ENCODE measurements around the gene TRAF4. TPM values are rescaled to one million over a fixed set of nuclear protein-coding genes. Genes with fewer than 3 reads are reported as not detected.

TRAF4 gene
- total RNA-seq, 6 donors from 2014 or later = 34.8 to 84.9 (median 64.1) TPM

- DNase-seq = no peak
- no peaks in the 10 kb centered on the region for H3K36me3 ChIP-seq
- H3K4me1 ChIP-seq = peaks cover 24 to 53% (median 40%) of the 10 kb centered on the region in 4 donors
- TF ChIP-seq, protein P1, sequence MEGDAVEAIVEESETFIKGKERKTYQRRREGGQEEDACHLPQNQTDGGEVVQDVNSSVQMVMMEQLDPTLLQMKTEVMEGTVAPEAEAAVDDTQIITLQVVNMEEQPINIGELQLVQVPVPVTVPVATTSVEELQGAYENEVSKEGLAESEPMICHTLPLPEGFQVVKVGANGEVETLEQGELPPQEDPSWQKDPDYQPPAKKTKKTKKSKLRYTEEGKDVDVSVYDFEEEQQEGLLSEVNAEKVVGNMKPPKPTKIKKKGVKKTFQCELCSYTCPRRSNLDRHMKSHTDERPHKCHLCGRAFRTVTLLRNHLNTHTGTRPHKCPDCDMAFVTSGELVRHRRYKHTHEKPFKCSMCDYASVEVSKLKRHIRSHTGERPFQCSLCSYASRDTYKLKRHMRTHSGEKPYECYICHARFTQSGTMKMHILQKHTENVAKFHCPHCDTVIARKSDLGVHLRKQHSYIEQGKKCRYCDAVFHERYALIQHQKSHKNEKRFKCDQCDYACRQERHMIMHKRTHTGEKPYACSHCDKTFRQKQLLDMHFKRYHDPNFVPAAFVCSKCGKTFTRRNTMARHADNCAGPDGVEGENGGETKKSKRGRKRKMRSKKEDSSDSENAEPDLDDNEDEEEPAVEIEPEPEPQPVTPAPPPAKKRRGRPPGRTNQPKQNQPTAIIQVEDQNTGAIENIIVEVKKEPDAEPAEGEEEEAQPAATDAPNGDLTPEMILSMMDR (IDR thresholded peaks at IDR 0.05) = no peak
- TF ChIP-seq POLR2AphosphoS5 (IDR thresholded peaks at IDR 0.05) (no peak), EP300 (IDR thresholded peaks at IDR 0.05) (no peak), POLR2A (IDR thresholded peaks at IDR 0.05) (no peak)
- H3K27me3 ChIP-seq = no peaks in the 10 kb centered on the region
- H3K4me3 ChIP-seq = no peak overlapping the region
- peak overlapping the region in 3 of 4 donors; percentile 3 to 97 (median 95) for H3K27ac ChIP-seq
- no peaks in the 10 kb centered on the region for H3K9me3 ChIP-seq
- WGBS, 2 donors = 70 to 74% methylated on average over 19 of the region's 19 CpGs
- no peak for ATAC-seq (ENCODE audit: low FRiP score in 2 of 2)
Measured at GRCh38 chr17:28741358-28742349, 2.2 kb upstream of the TRAF4 start.

DNA sequence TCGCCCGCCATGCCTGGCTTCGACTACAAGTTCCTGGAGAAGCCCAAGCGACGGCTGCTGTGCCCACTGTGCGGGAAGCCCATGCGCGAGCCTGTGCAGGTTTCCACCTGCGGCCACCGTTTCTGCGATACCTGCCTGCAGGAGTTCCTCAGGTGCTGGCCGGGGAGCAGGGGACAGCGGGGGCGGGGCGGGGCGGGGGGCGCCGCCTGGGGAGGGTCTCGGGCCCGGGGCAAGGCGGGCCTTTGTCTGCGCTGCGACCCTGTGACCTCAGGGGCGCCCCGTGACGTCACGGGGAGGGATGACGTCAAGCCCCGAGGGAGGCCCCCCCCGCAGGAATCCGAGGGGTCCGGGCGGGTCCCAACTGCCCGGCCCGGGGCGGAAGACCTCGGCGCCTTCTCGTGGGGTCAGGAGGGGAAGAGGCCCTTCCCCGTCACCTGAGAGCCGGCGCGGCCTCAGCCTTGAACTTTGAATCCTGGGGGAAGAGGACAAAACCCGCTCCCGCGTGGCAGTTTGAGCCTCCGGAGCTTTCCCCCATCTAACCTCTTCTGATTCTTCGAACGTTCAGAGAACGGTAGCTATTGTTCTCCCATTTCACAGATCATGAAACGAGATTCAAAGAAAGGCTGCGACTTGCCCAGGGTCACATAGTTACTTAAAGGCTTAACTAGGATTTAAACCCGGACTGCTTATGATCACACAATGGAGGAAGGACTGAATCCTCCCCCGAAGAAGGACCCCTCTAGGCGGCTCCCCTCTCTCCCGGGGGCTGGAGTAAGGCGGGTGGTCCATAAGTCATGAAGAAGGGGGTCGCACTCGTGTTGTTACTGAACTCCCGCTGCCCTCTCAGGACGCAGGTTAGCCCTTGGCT lies 527 bp downstream of the TRAF4 start:
- Histone ChIP-seq H3K27me3 (no peaks in the 10 kb centered on the region), H3K4me3 (peak overlapping the region; percentile 58 to 91 (median 88)), H3K36me3 (peaks cover 0 to 22% (median 19%) of the 10 kb centered on the region in 4 donors), H3K4me1 (peaks cover 47 to 80% (median 65%) of the 10 kb centered on the region in 4 donors), H3K9me3 (no peaks in the 10 kb centered on the region), H3K27ac (peak overlapping the region; percentile 92 to 98 (median 96))
- peak in 1 of 2 donors; percentile 56 for ATAC-seq (ENCODE audit: low FRiP score in 2 of 2)
- WGBS, 2 donors = 0 to 2% methylated on average over 10 to 32 of the region's 61 CpGs
- TF ChIP-seq EP300 (IDR thresholded peaks at IDR 0.05) (peak in 1 of 4 donors; percentile 32), POLR2AphosphoS5 (IDR thresholded peaks at IDR 0.05) (no peak), POLR2A (IDR thresholded peaks at IDR 0.05) (peak in 1 of 4 donors; percentile 16)
- TF ChIP-seq, protein P1 (IDR thresholded peaks at IDR 0.05) = no peak
- peak; percentile 66 to 94 for DNase-seq

DNA sequence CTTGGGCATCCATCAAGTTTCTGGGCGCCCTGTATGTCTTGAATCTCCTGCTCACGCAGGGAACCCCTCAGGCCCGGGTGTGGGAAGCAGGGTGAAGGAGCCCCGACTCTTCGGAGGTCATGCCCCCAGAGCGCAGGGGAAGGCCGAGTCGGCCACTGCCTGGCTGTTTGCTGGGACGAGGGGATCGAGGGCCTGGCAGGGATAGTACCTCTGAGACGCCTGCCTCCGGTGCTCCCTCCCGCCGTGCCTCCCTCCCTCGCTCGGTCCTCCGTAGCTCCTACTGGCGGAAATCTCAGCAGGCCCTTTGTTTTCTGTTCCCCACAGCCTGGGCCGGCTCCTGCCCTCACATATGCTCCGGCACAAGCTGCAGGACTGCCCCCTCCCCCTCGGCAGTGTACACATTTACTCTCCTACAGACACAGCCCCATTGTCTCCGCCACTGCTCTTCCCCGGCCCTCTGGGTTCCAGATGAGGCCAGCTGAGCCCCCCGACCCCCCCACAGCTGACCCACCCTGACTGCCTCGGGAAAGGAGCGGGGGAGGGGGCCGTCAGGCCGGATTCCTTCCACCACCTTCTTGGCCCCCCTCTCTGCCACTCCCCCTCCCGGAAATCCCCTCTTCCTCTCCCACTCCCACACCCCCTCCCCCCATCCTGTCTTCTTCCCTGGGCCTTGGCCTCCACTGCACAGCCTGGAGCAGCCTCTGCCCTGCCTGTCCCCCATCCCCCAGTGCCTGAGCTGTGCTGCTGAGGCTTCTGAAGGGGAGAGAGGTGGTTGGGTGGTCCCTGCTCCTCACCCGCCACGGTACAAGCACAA lies 1.4 kb downstream of the TRAF4 start:
- peaks cover 54 to 89% (median 72%) of the 10 kb centered on the region in 4 donors for H3K4me1 ChIP-seq

DNA sequence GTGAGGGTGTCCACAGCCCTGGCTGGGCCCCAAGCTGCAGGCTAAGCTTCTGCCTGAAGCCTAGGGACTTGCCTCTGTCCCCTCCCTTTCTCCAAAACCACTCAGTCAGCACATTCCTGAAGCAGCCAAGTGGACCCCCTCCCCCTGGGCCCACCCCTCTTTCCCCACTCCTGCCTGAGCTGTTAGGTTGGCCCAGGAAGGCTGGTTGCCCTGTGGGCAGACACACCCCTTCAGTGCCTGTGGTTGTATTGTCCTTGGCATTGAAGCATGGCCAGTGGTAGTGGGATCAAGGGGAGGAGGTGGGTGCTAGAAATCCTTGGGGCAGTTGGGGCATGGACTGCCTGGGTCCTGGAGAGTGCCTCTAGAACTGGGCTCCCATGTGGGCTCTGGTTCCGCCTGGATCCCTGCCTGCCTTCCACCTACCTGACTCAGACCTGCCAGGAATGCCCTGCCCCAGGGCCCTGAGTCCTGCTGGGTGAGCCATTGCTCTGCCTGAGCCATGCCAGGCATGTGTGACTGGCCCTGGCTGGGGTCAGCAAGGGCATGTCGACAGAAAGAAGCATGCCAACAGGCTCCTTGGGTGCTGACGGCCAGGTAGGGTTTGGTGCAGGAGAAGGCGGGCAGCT lies 2.1 kb downstream of the TRAF4 start:
- WGBS, 2 donors = 47% methylated on average over 4 of the region's 4 CpGs; no CpG with 5 or more reads in 1 of the 2 donors
- ATAC-seq (ENCODE audit: low FRiP score in 2 of 2) = peak in 1 of 2 donors; percentile 1

More for the DNA sequence above, 1.4 kb downstream of the TRAF4 start:
- TF ChIP-seq POLR2A (IDR thresholded peaks at IDR 0.05) = no peak
- peak in 1 of 2 donors; percentile 18 for TF ChIP-seq POLR2AphosphoS5 (IDR thresholded peaks at IDR 0.05)
- Histone ChIP-seq H3K4me3 (peak overlapping the region; percentile 58 to 91 (median 88)), H3K36me3 (peaks cover 0 to 26% (median 21%) of the 10 kb centered on the region in 4 donors), H3K9me3 (no peaks in the 10 kb centered on the region), H3K27ac (peak overlapping the region; percentile 92 to 98 (median 96)), H3K27me3 (no peaks in the 10 kb centered on the region)
- DNase-seq = peak in 1 of 2 donors; percentile 84
- ATAC-seq (ENCODE audit: low FRiP score in 2 of 2) = peak in 1 of 2 donors; percentile 2
- WGBS, 2 donors = 4 to 7% methylated on average over 13 to 31 of the region's 31 CpGs

More for the DNA sequence above, 2.1 kb downstream of the TRAF4 start:
- peak overlapping the region; percentile 92 to 98 (median 96) for H3K27ac ChIP-seq
- H3K36me3 ChIP-seq = peaks cover 0 to 32% (median 21%) of the 10 kb centered on the region in 4 donors
- TF ChIP-seq POLR2AphosphoS5 (IDR thresholded peaks at IDR 0.05) (peak in 1 of 2 donors; percentile 43), POLR2A (IDR thresholded peaks at IDR 0.05) (peak in 1 of 4 donors; percentile 33), EP300 (IDR thresholded peaks at IDR 0.05) (no peak)
- TF ChIP-seq, protein P1 (IDR thresholded peaks at IDR 0.05) = no peak
- no peaks in the 10 kb centered on the region for H3K27me3 ChIP-seq
- no peaks in the 10 kb centered on the region for H3K9me3 ChIP-seq
- H3K4me3 ChIP-seq = peak overlapping the region; percentile 58 to 91 (median 88)
- peaks cover 54 to 96% (median 75%) of the 10 kb centered on the region in 4 donors for H3K4me1 ChIP-seq
- peak; percentile 56 to 73 for DNase-seq
